ENCODE results near the gene NEDD4. TPM values are rescaled to one million over a fixed set of nuclear protein-coding genes. Genes with fewer than 3 reads are reported as not detected.

NEDD4 gene
- total RNA-seq, 1 donor from 2014 or later, result 33.9 TPM

DNA sequence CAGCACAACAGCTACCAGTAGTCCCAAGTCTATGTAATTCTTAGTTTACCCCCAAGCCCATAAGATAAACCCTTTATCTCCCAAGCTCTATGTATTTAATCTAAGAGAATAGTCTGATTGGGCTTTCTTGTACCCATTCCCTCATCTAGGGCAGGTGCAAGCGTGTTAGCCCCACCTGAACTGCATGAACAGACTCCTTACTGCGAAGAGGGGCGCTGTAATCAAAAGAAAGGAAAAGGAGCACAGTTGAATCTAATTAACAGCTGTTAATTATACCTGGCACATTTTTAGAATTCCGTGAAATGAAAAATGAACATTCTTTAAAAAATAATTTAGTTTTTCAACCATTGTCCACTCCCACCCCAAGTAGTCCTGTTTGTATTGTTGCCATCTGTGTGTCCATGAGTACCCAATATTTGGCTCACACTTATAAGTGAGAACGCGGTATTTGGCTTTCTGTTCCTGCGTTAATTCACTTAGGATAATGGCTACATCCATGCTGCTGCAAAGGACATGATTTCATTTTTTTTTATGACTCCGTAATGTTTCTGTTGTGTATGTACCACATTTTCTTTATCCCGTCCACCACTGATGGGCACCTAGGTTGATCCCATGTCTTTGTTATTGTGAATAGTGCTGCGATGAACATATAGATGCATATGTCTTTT, 26.5 kb upstream of the NEDD4 start:
- no peaks in the 10 kb centered on the region for H3K4me1 Mint-ChIP-seq (ENCODE audit: unreplicated experiment)

DNA sequence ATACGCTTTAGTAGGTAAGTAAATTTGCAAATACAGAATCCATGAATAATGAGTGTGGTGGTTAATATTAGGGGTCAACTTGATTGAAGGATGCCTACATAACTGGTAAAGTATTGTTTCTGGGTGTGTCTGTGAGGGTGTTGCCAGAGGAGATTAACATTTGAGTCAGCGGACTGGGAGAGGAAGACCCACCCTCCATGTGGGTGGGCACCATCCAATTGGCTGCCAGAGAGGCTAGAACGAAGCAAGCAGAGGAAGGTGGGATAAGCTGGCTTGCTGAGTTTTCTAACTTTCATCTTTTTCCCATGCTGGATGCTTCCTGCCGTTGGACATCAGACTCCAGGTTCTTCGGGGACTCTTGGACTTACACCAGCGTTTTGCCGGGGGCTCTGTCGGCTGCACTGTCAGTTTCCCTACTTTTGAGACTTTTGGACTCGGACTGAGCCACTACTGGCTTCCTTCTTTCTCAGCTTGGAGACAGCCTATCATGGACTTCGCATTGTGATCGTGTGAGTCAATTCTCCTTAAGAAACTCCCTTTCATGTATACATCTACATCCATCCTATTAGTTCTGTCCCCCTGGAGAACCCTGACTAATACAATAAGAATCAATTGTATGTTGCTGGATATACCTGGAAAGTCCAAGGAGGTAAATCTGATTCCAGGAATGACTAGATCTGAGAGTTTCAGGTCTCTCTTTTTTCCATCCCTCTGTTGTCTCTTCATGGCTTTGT, 25.8 kb upstream of the NEDD4 start:
- Mint-ChIP-seq H3K4me3 (ENCODE audit: unreplicated experiment) (no peak overlapping the region), H3K36me3 (ENCODE audit: low read depth, unreplicated experiment) (peaks cover 5% of the 10 kb centered on the region), H3K27me3 (ENCODE audit: unreplicated experiment) (peaks cover 2% of the 10 kb centered on the region), H3K27ac (ENCODE audit: unreplicated experiment) (no peak overlapping the region), H3K9me3 (ENCODE audit: unreplicated experiment) (peaks cover 14% of the 10 kb centered on the region), H3K4me1 (ENCODE audit: unreplicated experiment) (no peaks in the 10 kb centered on the region)
- DNase-seq (ENCODE audit: low spot score), result no peak
- TF ChIP-seq, protein P1, sequence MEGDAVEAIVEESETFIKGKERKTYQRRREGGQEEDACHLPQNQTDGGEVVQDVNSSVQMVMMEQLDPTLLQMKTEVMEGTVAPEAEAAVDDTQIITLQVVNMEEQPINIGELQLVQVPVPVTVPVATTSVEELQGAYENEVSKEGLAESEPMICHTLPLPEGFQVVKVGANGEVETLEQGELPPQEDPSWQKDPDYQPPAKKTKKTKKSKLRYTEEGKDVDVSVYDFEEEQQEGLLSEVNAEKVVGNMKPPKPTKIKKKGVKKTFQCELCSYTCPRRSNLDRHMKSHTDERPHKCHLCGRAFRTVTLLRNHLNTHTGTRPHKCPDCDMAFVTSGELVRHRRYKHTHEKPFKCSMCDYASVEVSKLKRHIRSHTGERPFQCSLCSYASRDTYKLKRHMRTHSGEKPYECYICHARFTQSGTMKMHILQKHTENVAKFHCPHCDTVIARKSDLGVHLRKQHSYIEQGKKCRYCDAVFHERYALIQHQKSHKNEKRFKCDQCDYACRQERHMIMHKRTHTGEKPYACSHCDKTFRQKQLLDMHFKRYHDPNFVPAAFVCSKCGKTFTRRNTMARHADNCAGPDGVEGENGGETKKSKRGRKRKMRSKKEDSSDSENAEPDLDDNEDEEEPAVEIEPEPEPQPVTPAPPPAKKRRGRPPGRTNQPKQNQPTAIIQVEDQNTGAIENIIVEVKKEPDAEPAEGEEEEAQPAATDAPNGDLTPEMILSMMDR (IDR thresholded peaks at IDR 0.05; ENCODE audit: unreplicated experiment), result no peak

More for the DNA sequence above, 26.5 kb upstream of the NEDD4 start:
- TF ChIP-seq, protein P1 (IDR thresholded peaks at IDR 0.05; ENCODE audit: unreplicated experiment), result no peak
- H3K27me3 Mint-ChIP-seq (ENCODE audit: unreplicated experiment), result peaks cover 2% of the 10 kb centered on the region
- H3K4me3 Mint-ChIP-seq (ENCODE audit: unreplicated experiment), result no peak overlapping the region
- DNase-seq (ENCODE audit: low spot score), result no peak
- no peak overlapping the region for H3K27ac Mint-ChIP-seq (ENCODE audit: unreplicated experiment)
- H3K9me3 Mint-ChIP-seq (ENCODE audit: unreplicated experiment), result peaks cover 13% of the 10 kb centered on the region
- peaks cover 5% of the 10 kb centered on the region for H3K36me3 Mint-ChIP-seq (ENCODE audit: low read depth, unreplicated experiment)

DNA sequence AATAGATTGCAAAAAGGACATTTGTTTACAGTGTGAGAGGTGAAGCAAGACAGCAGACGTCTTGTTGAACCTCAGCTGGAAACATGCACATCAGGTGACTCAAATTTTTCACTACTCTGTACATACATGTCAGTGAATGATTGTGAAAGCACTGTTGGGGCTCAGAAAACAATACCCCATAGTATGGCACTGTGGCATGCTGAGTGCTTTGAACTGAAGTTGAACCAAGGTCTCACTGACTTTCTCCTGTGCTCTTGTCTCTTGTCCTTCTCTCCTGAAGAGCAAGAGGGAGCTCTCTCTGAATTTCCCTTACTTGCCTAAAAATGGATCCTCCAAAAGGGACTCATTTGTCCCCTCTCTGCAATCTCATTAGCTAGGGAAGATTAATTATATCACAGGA, 24.5 kb upstream of the NEDD4 start:
- no peak for DNase-seq (ENCODE audit: low spot score)

DNA sequence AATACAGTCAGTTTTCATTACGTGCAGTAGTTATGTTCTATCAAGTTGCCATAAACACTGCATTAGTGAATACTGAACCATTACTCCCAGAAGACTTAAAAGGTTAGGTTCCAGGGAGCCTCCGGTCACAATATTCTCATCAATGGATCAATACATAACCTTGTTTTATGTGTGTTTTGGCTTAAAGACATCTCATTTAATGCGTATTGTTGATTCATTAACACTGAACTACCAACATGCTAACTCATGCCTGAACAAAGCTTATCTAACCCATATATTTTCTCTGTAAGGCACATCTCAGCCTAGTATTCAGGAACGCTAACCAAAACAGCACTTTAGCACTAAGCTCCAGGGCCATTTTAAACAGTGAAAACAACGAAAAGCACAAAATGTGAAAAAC, 24.1 kb upstream of the NEDD4 start:
- Mint-ChIP-seq H3K9me3 (ENCODE audit: unreplicated experiment) (peaks cover 21% of the 10 kb centered on the region), H3K27me3 (ENCODE audit: unreplicated experiment) (peaks cover 4% of the 10 kb centered on the region), H3K4me3 (ENCODE audit: unreplicated experiment) (no peak overlapping the region), H3K4me1 (ENCODE audit: unreplicated experiment) (no peaks in the 10 kb centered on the region), H3K27ac (ENCODE audit: unreplicated experiment) (no peak overlapping the region), H3K36me3 (ENCODE audit: low read depth, unreplicated experiment) (peaks cover 5% of the 10 kb centered on the region)
- TF ChIP-seq, protein P1 (IDR thresholded peaks at IDR 0.05; ENCODE audit: unreplicated experiment), result no peak
- DNase-seq (ENCODE audit: low spot score), result no peak

More for the DNA sequence above, 24.5 kb upstream of the NEDD4 start:
- Mint-ChIP-seq H3K9me3 (ENCODE audit: unreplicated experiment) (peaks cover 21% of the 10 kb centered on the region), H3K36me3 (ENCODE audit: low read depth, unreplicated experiment) (peaks cover 5% of the 10 kb centered on the region), H3K4me3 (ENCODE audit: unreplicated experiment) (no peak overlapping the region), H3K4me1 (ENCODE audit: unreplicated experiment) (no peaks in the 10 kb centered on the region), H3K27ac (ENCODE audit: unreplicated experiment) (no peak overlapping the region), H3K27me3 (ENCODE audit: unreplicated experiment) (peaks cover 4% of the 10 kb centered on the region)
- TF ChIP-seq, protein P1 (IDR thresholded peaks at IDR 0.05; ENCODE audit: unreplicated experiment), result no peak

DNA sequence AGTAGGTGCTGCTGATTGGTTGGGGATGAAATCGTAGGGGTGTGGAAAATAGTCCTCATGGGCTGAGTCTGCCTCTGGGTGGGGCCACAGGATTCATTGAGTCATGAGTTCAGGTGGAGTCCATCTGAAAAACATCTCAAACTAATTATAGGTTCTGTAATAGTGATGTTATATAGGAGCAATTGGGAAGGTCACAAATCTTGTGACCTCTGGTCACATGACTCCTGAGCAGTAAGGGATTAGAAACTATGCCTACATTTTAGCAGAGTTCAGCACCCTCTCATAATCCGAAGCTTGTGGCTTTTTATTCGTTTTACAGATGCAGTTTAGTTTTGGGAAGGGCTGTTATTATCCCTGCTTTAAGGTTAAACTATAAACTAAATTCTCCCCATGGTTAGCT, 22.9 kb upstream of the NEDD4 start:
- Mint-ChIP-seq H3K9me3 (ENCODE audit: unreplicated experiment) (peaks cover 21% of the 10 kb centered on the region), H3K4me1 (ENCODE audit: unreplicated experiment) (no peaks in the 10 kb centered on the region), H3K27ac (ENCODE audit: unreplicated experiment) (no peak overlapping the region), H3K36me3 (ENCODE audit: low read depth, unreplicated experiment) (peaks cover 5% of the 10 kb centered on the region), H3K27me3 (ENCODE audit: unreplicated experiment) (peaks cover 4% of the 10 kb centered on the region), H3K4me3 (ENCODE audit: unreplicated experiment) (no peak overlapping the region)
- TF ChIP-seq, protein P1 (IDR thresholded peaks at IDR 0.05; ENCODE audit: unreplicated experiment), result no peak
- DNase-seq (ENCODE audit: low spot score), result no peak

Data from endothelial cell (in vitro differentiated cells).